A549 (cell line): ENCODE results near the gene RAD51B. TPM values are rescaled to one million over a fixed set of nuclear protein-coding genes. Genes with fewer than 3 reads are reported as not detected.

Source experiments
- ATAC-seq, 2 experiments: fragments of 200-7000 bp in 1 of 2; fragments of >200 bp in 1 of 2; cut with Nextera tagmentation in 1 of 2; cut with Tn5 transposase in 1 of 2; 3 replicates each; pipeline versions ENCODE4 v1.8.0 to v1.9.1; 2018 to 2020; ENCODE audit warnings: mild to moderate bottlenecking in 1 of 2, moderate library complexity in 1 of 2
- CTCF ChIA-PET: fragments of 300-600 bp; sonication (Branson Sonifier 250); formaldehyde crosslinking; extraction: SDS; loops from one replicate; lab custom pipeline; 2021; ENCODE audit warnings: antibody characterized with exemption, inconsistent platforms; lab: Yijun Ruan, JAX
- POLR2A ChIA-PET: fragments of 350-600 bp; formaldehyde crosslinking; extraction: SDS; loops from one replicate; lab custom pipeline; 2021; ENCODE audit warnings: antibody characterized with exemption, inconsistent platforms; lab: Yijun Ruan, JAX
- DNase-seq, 2 experiments: peaks; one replicate each; pipeline versions ENCODE4 v3.0.0 to v3.0.0-alpha.2; 2011 to 2016; ENCODE audit warnings: low read depth in 1 of 2, low spot score in 1 of 2
- FAIRE-seq: peaks from 2 replicates; lab custom pipeline; 2011; peaks lifted over from hg19 to GRCh38; lab: Jason Lieb, UNC
- H3K27ac ChIP-seq, 2 experiments: fragments of >200 bp; sonication (Bioruptor Twin); formaldehyde crosslinking; 3 replicates each; pipeline ENCODE4 v1.5.1; 2016 to 2017
- H3K4me1 ChIP-seq: fragments of >200 bp; sonication (Bioruptor Twin); formaldehyde crosslinking; 3 replicates; pipeline ENCODE4 v1.6.1; 2016
- H3K4me2 ChIP-seq: fragments of >200 bp; sonication (Bioruptor Twin); formaldehyde crosslinking; 3 replicates; pipeline ENCODE4 v1.6.1; 2016
- H3K4me3 ChIP-seq: fragments of >200 bp; sonication (Bioruptor Twin); formaldehyde crosslinking; 3 replicates; pipeline ENCODE4 v1.5.1; 2016
- H3K9me3 ChIP-seq: fragments of >200 bp; sonication (Bioruptor Twin); formaldehyde crosslinking; 3 replicates; pipeline ENCODE4 v1.6.1; 2016
- ATOH8 ChIP-seq: fragments of 250-450 bp; sonication (Bioruptor Pico); IDR thresholded peaks from 2 replicates; pipeline ENCODE4 v1.5.0; 2020; ENCODE audit warnings: low read depth, mild to moderate bottlenecking, moderate library complexity
- BHLHE40 ChIP-seq: IDR thresholded peaks from 2 replicates; pipeline ENCODE4 v1.6.1; 2012; ENCODE audit warnings: low read depth, low read length, inconsistent platforms
- CBX2 ChIP-seq: fragments of 200-600 bp; sonication (generic); IDR thresholded peaks from 2 replicates; pipeline ENCODE4 v1.6.1; 2016; ENCODE audit warnings: low read depth, mild to moderate bottlenecking, borderline replicate concordance
- CHD2 ChIP-seq: fragments of 150-350 bp; IDR thresholded peaks from 2 replicates; pipeline ENCODE4 v1.6.1; 2014; ENCODE audit warnings: low read length; ENCODE audit not compliant: partially characterized antibody
- CHD4 ChIP-seq: fragments of 200-600 bp; sonication (generic); IDR thresholded peaks from 2 replicates; pipeline ENCODE4 v1.6.1; 2016; ENCODE audit warnings: antibody characterized with exemption, mild to moderate bottlenecking, borderline replicate concordance
- CTCF ChIP-seq: fragments of >200 bp; sonication (Bioruptor Twin); formaldehyde crosslinking; IDR thresholded peaks from 3 replicates; pipeline ENCODE4 v1.5.1; 2016
- EHF ChIP-seq: fragments of 250-450 bp; sonication (Bioruptor Pico); IDR thresholded peaks from 2 replicates; pipeline ENCODE4 v1.5.0; 2020; ENCODE audit warnings: mild to moderate bottlenecking
- EP300 ChIP-seq, 2 experiments: fragments of >200 bp; sonication (Bioruptor Twin); formaldehyde crosslinking; IDR thresholded peaks; 2 replicates in 1 of 2; 3 replicates in 1 of 2; pipeline ENCODE4 v1.6.1; 2016 to 2017
- FOSB ChIP-seq: fragments of 250-450 bp; sonication (Bioruptor Pico); IDR thresholded peaks from 2 replicates; pipeline ENCODE4 v1.5.0; 2020; ENCODE audit warnings: mild to moderate bottlenecking, moderate library complexity
- FOSL2 ChIP-seq, 2 experiments: fragments of 450-650 bp in 1 of 2; fragments of >200 bp in 1 of 2; sonication (Bioruptor Twin) in 1 of 2; formaldehyde crosslinking; IDR thresholded peaks; 2 replicates each; pipeline versions ENCODE4 v1.5.0 to v1.6.1; 2016 to 2020; ENCODE audit warnings: mild to moderate bottlenecking in 1 of 2, moderate library complexity in 1 of 2
- HEYL ChIP-seq: fragments of 250-450 bp; sonication (Bioruptor Pico); IDR thresholded peaks from 2 replicates; pipeline ENCODE4 v1.8.0; 2021; ENCODE audit warnings: mild to moderate bottlenecking, moderate library complexity
- HOXB13 ChIP-seq: fragments of 250-450 bp; sonication (Bioruptor Pico); IDR thresholded peaks from 2 replicates; pipeline ENCODE4 v1.5.0; 2020; ENCODE audit warnings: low read depth, mild to moderate bottlenecking, moderate library complexity
- HOXB5 ChIP-seq: fragments of 250-450 bp; sonication (Bioruptor Pico); IDR thresholded peaks from 2 replicates; pipeline ENCODE4 v1.5.0; 2020; ENCODE audit warnings: mild to moderate bottlenecking, moderate library complexity
- NR3C1 ChIP-seq: fragments of >200 bp; sonication (Bioruptor Twin); formaldehyde crosslinking; IDR thresholded peaks from 3 replicates; pipeline ENCODE4 v1.6.1; 2017
- PBX3 ChIP-seq: IDR thresholded peaks from 2 replicates; pipeline ENCODE4 v1.6.1; 2012
- PHF8 ChIP-seq: fragments of 200-600 bp; sonication (generic); IDR thresholded peaks from 2 replicates; pipeline ENCODE4 v1.6.1; 2016; ENCODE audit warnings: low read depth, mild to moderate bottlenecking, antibody characterized with exemption, moderate library complexity, borderline replicate concordance
- POLR2A ChIP-seq: IDR thresholded peaks from 2 replicates; pipeline ENCODE4 v1.6.1; 2012; ENCODE audit warnings: mild to moderate bottlenecking, low read length
- POLR2AphosphoS2 ChIP-seq: conservative IDR thresholded peaks from 2 replicates; pipeline ENCODE4 v1.6.1; 2012; ENCODE audit warnings: low read length, improper control_type of control experiment, inconsistent platforms
- RAD21 ChIP-seq, 2 experiments: fragments of >200 bp in 1 of 2; sonication (Bioruptor Twin) in 1 of 2; formaldehyde crosslinking in 1 of 2; IDR thresholded peaks in 1 of 2; conservative IDR thresholded peaks in 1 of 2; 2 replicates in 1 of 2; 3 replicates in 1 of 2; pipeline ENCODE4 v1.6.1; 2012 to 2018; ENCODE audit warnings: inconsistent platforms in 1 of 2
- RCOR1 ChIP-seq: fragments of 150-350 bp; IDR thresholded peaks from 2 replicates; pipeline ENCODE4 v1.6.1; 2014; ENCODE audit warnings: antibody characterized with exemption, low read length, low read depth
- REST ChIP-seq: fragments of 200-600 bp; sonication (generic); IDR thresholded peaks from 2 replicates; pipeline ENCODE4 v1.6.1; 2016; ENCODE audit warnings: antibody characterized with exemption, mild to moderate bottlenecking, moderate library complexity
- TP53 ChIP-seq: fragments of 250-450 bp; sonication (Bioruptor Pico); IDR thresholded peaks from 2 replicates; pipeline ENCODE4 v1.5.0; 2021; ENCODE audit warnings: mild to moderate bottlenecking, moderate library complexity
- USF2 ChIP-seq: fragments of 450-650 bp; IDR thresholded peaks from 2 replicates; pipeline ENCODE4 v1.6.1; 2014; ENCODE audit warnings: antibody characterized with exemption
- ZC3H11A ChIP-seq: fragments of 450-650 bp; IDR thresholded peaks from 2 replicates; pipeline ENCODE4 v1.6.1; 2014; ENCODE audit warnings: antibody characterized with exemption, mild to moderate bottlenecking
- ZFP36 ChIP-seq: fragments of 450-650 bp; IDR thresholded peaks from 2 replicates; pipeline ENCODE4 v1.6.1; 2014; ENCODE audit warnings: borderline replicate concordance; ENCODE audit not compliant: partially characterized antibody
- ZNF302 ChIP-seq: fragments of 250-450 bp; sonication (Bioruptor Pico); IDR thresholded peaks from 2 replicates; pipeline ENCODE4 v1.9.0; 2021; ENCODE audit warnings: inconsistent platforms, mild to moderate bottlenecking, moderate library complexity
- WGBS: methylation state at CpG from one replicate; pipeline ENCODE4 v1.1.6; 2017; ENCODE audit errors: missing lambda C conversion rate; 5-methylcytosine and 5-hydroxymethylcytosine counted together
- polyA plus RNA-seq, 4 experiments: library from polyadenylated mRNA; depleted of rRNA in 3 of 4; stranded (reverse); fragments of >200 nt; fragmentation: RNase III in 1 of 4; extraction: RNeasy Plus Mini Kit Qiagen cat#74134 plus additional on column Dnase treatment in 1 of 4; gene quantifications; 2 replicates in 3 of 4; 3 replicates in 1 of 4; pipeline ENCODE4 v1.2.3, GENCODE V29; 2011 to 2017

RAD51B gene
- polyA plus RNA-seq, 2 of the 4 experiments (the other 2 are of a cell fraction): 7.2 to 10.8 TPM

- peak overlapping the region; percentile 77 for H3K4me2 ChIP-seq
- ATAC-seq: peak; percentile 22 to 23; a peak in 4 of 6 replicates
- peak; percentile 94 for TF ChIP-seq HOXB13
- no peak for TF ChIP-seq RCOR1
- TF ChIP-seq PBX3: no peak
- peak; percentile 56; the same call in 1 of the 2 replicates for TF ChIP-seq ATOH8 (CRISPR knock-in tag)
- peak; percentile 46; the same call in 1 of the 2 replicates for TF ChIP-seq FOSB (CRISPR knock-in tag)
- TF ChIP-seq CTCF: peak; percentile 19; the same call in 1 of the 3 replicates
- TF ChIP-seq ZNF302 (CRISPR knock-in tag): peak; percentile 75; the same call in 1 of the 2 replicates
- TF ChIP-seq HOXB5 (CRISPR knock-in tag): peak; percentile 55
- no peak for DNase-seq
- WGBS: 6% methylated on average over 4 of the region's 4 CpGs
- CTCF ChIA-PET: interaction anchor here (1.0 to 2.0 kb wide), 4 partner anchors 51 to 677 kb away, joined by 3 to 5 read pairs (median 3); no protein-coding TSS in a partner anchor
- no peak overlapping the region for H3K4me3 ChIP-seq
- no peak for FAIRE-seq
- H3K27ac ChIP-seq: peak overlapping the region; percentile 93 to 98
- POLR2A ChIA-PET: interaction anchor here (0.9 to 4.9 kb wide), 13 partner anchors 33 to 677 kb away, joined by 3 to 34 read pairs (median 5); partner anchors contain the start of gene ZFP36L1
- peaks cover 83% of the 10 kb centered on the region for H3K4me1 ChIP-seq
- peaks cover 14% of the 10 kb centered on the region; the same call in 1 of the 3 replicates for H3K9me3 ChIP-seq
Observed at GRCh38 chr14:68139431-68140075, 320.0 kb downstream of the RAD51B start.

GRCh38 chr14:68140076-68140741, 320.6 kb downstream of the RAD51B start:
- Histone ChIP-seq H3K27ac (peak overlapping the region; percentile 93 to 98), H3K4me1 (peaks cover 89% of the 10 kb centered on the region), H3K9me3 (peaks cover 8% of the 10 kb centered on the region; the same call in 1 of the 3 replicates), H3K4me2 (peak overlapping the region; percentile 77), H3K4me3 (no peak overlapping the region)
- DNase-seq (peak; percentile 70 to 99), FAIRE-seq (peak; percentile 99), ATAC-seq (peak; percentile 81 to 86)
- WGBS: 0% methylated on average over 3 of the region's 3 CpGs
- ChIA-PET CTCF (interaction anchor here (0.6 to 2.0 kb wide), 6 partner anchors 50 to 677 kb away, joined by 3 to 5 read pairs (median 3); no protein-coding TSS in a partner anchor), POLR2A (interaction anchor here (0.9 to 4.9 kb wide), 11 partner anchors 32 to 677 kb away, joined by 3 to 34 read pairs (median 6); partner anchors contain the start of gene ZFP36L1)
- peak; percentile 71; the same call in 1 of the 2 replicates for TF ChIP-seq HEYL
- no peak for TF ChIP-seq POLR2A
- no peak for TF ChIP-seq CHD2
- no peak for TF ChIP-seq POLR2AphosphoS2
- no peak for TF ChIP-seq PHF8
- TF ChIP-seq EP300 (IDR thresholded peaks at IDR 0.05): peak; percentile 97 to 99
- TF ChIP-seq ZC3H11A: no peak
- TF ChIP-seq USF2: no peak
- TF ChIP-seq FOSL2 (IDR thresholded peaks at IDR 0.05): peak; percentile 86
- peak; percentile 96 for TF ChIP-seq FOSL2 (CRISPR knock-in tag; IDR thresholded peaks at IDR 0.05)
- no peak for TF ChIP-seq TP53 (CRISPR knock-in tag)
- TF ChIP-seq CBX2: no peak
- TF ChIP-seq CHD4: no peak
- TF ChIP-seq RAD21 (conservative IDR thresholded peaks at IDR 0.05 in 1 of 2, IDR thresholded peaks at IDR 0.05 in 1 of 2): peak; percentile 55 to 79
- peak; percentile 7; the same call in 1 of the 2 replicates for TF ChIP-seq EHF (CRISPR knock-in tag)
- TF ChIP-seq NR3C1: no peak
- no peak for TF ChIP-seq BHLHE40
- TF ChIP-seq REST: no peak
- TF ChIP-seq ZFP36: no peak
